GM18868 (cell line): ENCODE measurements around the gene PFAS.

Source experiments
- ATAC-seq: cut with Tn5 transposase; IDR thresholded peaks from one replicate; pipeline ENCODE4 v1.9.1; 2021; ENCODE audit warnings: mild to moderate bottlenecking, moderate library complexity; ENCODE audit not compliant: unreplicated experiment

Gene PFAS

GRCh38 chr17:8267480-8268147, 18.5 kb downstream of the PFAS start:
- no peak for ATAC-seq

DNA sequence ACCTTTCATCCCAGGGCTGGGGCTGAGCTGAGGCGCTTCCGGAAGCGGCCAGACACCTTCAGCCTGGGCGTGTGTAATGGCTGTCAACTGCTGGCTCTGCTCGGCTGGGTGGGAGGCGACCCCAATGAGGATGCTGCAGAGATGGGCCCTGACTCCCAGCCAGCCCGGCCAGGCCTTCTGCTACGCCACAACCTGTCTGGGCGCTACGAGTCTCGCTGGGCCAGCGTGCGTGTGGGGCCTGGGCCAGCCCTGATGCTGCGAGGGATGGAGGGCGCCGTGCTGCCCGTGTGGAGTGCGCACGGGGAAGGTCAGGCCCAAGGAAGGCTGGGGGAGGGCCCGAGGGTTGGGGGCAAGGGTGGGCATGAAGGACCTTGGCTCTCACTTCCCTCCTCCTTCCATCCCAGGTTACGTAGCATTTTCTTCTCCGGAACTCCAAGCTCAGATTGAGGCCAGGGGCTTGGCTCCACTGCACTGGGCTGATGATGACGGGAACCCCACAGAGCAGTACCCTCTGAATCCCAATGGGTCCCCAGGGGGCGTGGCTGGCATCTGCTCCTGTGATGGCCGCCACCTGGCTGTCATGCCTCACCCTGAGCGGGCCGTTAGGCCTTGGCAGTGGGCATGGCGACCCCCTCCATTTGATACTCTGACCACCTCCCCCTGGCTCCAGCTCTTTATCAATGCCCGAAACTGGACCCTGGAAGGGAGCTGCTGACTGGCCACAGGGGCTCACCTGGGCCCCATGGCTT, 19.6 kb downstream of the PFAS start:
- ATAC-seq, result no peak

DNA sequence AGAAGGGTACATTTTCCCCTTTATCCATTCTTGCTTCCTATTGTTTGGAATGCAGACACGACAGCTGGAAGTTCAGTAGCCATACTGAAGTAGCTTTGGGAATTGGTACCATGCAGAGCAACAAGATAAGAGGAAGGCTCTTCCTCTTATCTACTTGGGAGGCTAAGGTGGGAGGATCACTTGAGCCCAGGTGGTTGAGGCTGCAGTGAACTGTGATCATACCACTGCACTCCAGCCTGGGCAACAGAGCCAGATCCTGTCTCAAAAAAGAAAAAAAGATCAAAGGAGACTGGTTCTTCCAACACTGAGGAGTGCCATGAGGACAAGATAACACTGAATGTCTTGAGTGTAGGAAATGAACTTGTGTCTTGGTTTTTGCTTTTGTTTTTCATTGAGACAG, 23.3 kb downstream of the PFAS start:
- ATAC-seq, result no peak

DNA sequence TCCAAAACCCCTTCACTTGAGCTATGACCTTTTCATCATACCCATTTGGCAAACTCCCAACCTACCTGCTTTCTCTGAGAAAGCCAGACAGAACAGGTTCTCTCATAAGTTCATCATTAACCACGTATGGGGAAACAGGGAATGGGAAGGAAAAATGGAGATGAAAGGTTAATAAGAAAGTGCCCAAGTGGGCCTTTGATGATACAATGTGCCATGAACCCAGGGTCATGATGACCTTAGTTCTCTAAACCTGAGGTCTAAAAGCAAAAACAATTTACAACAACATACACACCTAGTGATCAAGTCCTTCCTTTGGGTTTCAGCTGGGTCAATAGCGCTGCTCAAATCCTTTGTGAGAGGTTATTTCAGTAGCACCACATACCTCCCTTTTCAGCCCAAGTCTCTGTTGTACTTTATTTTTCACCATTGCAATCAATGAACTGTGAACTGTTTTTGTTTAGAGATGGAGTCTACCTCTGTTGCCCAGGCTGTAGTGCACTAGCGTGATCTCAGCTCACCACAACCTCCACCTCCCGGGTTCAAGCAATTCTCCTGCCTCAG, 24.9 kb downstream of the PFAS start:
- no peak for ATAC-seq

GRCh38 chr17:8274816-8275215, 25.7 kb downstream of the PFAS start:
- ATAC-seq, result no peak

DNA sequence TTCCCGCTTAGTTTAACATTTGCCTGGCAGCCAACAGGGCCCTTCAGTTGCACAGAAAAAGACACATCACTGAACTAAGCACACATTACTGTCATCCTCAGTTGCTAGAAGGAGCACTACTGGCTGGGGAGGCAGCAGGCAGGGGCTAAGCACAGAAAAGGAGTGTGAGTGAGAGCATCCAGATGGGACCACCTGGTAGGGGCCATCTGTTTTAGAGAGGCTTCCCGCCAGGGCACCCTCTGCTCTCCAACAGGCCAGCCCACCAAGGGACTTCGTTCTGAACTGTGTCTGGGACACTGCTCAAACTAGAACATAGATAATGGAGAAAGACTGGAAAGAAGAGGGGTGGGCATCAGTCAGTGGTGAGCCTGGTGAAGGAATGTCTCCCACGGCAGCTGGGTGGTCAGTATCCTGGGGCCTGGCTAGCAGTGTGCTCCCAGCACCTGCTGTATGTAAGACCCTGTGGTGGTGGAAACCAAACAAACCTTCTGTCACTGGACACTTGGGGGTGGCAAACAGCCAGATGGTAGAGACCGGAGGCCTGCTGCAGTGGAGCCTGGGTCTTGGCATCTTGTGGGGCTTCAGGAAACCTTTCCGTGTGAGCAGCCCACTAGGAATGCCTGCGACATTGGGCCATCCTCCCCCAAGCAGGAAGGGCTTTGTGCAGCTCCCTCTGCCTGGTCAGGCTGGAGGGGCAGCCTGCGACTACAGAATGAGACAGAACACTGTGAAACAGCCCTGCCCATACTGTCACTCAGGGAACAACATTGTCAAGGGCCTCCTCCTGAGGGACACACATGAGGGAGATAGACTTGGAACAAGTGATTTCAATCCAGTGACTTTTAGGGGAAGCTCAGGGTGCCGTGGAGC, 26.6 kb downstream of the PFAS start:
- ATAC-seq, result no peak

DNA sequence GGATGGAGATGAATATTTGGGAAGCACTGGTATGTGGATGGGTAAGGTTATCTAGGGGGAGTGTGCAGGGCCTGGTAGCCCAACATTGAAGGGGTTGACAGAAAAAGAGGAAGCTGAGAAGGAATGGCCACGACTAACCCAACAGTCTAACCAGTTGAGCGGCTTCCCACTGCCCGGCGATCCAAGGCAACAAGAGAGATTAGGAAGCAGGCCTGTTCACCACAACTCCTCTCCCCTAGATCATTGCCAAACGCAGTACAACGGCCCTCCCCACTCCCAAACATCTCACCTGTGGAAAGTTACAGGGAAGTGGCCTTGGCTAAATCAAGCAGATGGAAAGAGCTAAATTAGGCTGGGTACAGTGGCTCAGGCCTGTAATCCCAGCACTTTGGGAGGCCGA, 28.2 kb downstream of the PFAS start:
- no peak for ATAC-seq

DNA sequence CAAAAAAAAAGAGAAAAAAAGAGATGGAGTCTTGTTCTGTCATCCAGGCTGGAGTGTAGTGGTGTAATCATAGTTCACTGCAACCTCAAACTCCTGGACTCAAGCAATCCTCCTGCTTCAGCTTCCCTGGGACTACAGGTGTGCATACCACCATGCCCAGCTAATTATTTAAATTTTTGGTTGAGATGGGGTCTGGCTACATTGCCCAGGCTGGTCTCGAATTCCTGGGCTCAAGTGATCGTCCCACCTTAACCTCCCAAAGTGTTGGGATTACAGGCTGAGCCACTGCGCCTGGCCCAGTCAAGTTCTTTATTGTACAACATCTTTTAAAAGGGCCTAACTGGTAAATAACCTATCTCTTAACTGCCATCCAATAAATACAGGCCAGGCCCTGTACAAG, 33.3 kb downstream of the PFAS start:
- ATAC-seq, result no peak

- no peak for ATAC-seq
These were observed 34.3 kb downstream of the PFAS start for GRCh38 chr17:8283356-8283755.

GRCh38 chr17:8284126-8284525, 35.0 kb downstream of the PFAS start:
- ATAC-seq, result no peak

DNA sequence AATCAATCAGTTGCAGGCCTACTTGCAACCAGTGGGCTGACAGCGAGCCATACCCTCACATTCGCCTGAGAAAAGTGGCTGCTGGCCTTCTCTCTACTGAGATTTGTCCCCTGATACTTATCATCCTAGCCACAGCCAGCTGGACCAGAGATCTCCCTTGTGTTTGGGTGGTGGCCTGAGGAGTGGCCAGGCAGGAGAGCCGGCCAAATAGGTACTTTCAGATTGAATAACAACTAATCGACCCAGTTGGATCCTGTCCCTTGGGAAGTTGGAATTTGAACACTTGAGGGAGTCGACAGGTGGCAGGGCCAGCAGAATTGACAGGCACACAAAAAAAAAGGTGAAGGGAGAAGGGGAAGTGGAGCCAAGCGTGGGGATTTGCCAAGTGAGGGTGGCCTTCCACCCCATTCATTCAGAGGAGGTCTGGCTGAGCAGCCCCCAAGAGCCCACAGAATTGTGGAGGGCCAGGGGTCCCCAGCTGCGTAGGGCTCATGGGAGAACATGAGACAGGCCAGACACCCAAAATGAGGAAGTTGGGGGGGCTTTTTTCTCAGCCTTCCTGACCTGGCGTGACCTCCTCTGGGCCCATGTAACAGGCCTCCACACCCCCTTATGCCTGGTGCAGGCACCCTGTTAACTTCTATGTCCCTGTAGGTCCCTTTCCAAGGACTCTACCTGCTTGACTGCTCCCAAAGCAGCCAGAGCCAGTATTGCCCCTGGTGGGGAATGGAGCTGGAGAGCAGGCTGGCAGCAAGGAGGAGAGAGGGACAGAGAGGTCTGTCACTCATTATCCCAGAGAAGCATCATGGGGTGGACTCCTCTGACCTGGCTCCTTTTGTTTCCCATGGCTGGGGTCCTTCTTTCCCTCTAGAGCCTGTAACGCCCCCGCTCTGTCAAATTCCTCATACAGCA, 36.4 kb downstream of the PFAS start:
- ATAC-seq, result no peak

DNA sequence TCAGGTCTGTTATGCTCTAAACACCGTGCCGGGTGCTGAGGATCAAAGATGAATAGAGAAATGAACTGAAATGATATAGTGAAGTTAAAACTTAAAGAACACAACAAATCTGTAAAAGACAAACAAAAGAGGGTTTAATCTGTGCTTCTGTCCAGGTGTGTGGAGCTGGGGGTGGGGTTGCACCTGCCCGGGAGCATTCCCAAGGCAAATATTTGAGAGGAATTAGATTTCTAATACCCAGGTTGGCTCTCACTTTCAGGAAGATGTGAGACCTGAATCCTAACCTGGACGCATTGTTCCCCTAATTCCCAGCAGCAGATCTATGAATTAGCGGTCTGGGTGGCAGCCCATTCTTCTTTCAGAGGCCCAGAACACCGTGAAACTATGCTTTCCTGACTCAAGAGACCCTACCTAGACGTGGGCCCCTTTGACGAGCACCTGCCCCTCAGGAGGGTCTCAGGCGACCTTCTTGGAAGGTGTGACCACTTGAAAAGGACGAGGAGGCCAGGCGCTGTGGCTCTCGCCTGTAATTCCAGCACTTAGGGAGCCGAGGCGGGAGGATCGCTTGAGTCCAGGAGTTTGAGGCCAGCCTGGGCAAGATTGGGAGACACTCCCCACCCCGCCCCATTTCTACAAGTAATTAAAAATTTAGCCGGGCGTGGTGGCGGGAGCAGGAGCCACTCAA, 38.7 kb downstream of the PFAS start:
- ATAC-seq, result no peak

GRCh38 chr17:8288336-8289102, 39.4 kb downstream of the PFAS start, which contains the start of gene RANGRF:
Gene RANGRF, plus strand, starts transcription at chr17:8288670. Its CDS starts 119 bp downstream, at chr17:8288789.
- peak; percentile 86 for ATAC-seq

DNA sequence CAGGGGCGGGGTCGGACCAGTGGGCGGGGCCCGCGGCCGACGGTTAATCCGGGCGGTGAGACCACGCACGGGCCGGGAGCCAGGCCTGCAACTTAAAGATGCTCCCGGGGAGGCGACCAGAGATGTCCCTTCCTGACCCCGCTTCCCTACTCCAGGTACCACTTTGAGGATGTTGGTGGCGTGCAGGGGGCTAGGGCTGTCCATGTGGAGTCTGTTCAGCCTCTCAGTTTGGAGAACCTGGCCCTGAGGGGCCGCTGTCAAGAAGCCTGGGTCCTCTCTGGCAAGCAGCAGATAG, 40.0 kb downstream of the PFAS start:
- ATAC-seq, result no peak

DNA sequence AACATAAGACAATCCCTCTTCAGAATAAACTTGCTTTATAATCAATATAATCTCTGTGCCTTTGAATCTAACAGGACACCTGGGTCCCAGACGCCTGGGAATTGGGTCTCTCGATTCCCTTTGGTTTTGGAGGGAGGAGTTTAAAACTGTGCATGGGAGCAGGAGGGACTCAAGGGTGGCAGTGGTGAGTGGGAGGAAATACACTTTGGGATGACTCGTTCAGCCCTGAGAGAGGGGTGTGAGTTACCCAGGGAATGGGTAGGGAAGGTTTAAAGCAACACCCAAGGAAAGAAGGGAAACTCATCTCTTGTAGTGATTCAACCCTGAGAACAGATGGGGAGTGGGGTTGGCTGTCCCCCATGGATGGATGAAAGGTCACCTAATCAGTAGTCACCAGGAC, 41.0 kb downstream of the PFAS start:
- no peak for ATAC-seq

GRCh38 chr17:8292639-8293395, 43.7 kb downstream of the PFAS start:
- no peak for ATAC-seq

- ATAC-seq, result no peak
These were observed 45.3 kb downstream of the PFAS start for GRCh38 chr17:8294361-8294760.

GRCh38 chr17:8294814-8295316, 45.8 kb downstream of the PFAS start:
- ATAC-seq, result no peak
